Testis (tissue), 3 donors: Measurements from ENCODE around the gene SF3B4. TPM values are rescaled to one million over a fixed set of nuclear protein-coding genes. Genes with fewer than 3 reads are reported as not detected.

Experiments used
- DNase-seq: peaks from one replicate; pipeline ENCODE4 v3.0.0-alpha.2; 2019
- H3K27ac ChIP-seq, 2 donors: fragments of 200-600 bp; sonication (generic); one replicate each; pipeline ENCODE4 v1.5.1; 2019
- H3K27me3 ChIP-seq: fragments of 200-600 bp; sonication (generic); one replicate; pipeline ENCODE4 v1.5.1; 2019
- H3K36me3 ChIP-seq: fragments of 200-600 bp; sonication (generic); one replicate; pipeline ENCODE4 v1.5.1; 2017; ENCODE audit warnings: low read depth; ENCODE audit errors: missing control alignments
- H3K4me1 ChIP-seq: fragments of 200-600 bp; sonication (generic); one replicate; pipeline ENCODE4 v1.5.1; 2019
- H3K4me3 ChIP-seq, 2 donors: fragments of 200-600 bp; sonication (generic); one replicate each; pipeline ENCODE4 v1.5.1; 2017 to 2019
- H3K9me3 ChIP-seq: fragments of 200-600 bp; sonication (generic); one replicate; pipeline ENCODE4 v1.5.1; 2017
- POLR2A ChIP-seq: fragments of 450-650 bp; IDR thresholded peaks from one replicate; pipeline ENCODE4 v1.6.1; 2017; ENCODE audit warnings: antibody characterized with exemption, mild to moderate bottlenecking, moderate library complexity
- WGBS, 2 donors: methylation state at CpG; one replicate each; pipeline ENCODE4 v1.1.5; 2018; 5-methylcytosine and 5-hydroxymethylcytosine counted together
- intact Hi-C: fragments of 100-400 bp; cut with DNase I; formaldehyde crosslinking; loops from one replicate; pipeline ENCODE4 v1.15.1; 2023; ENCODE audit warnings: low total_unique reads
- polyA plus RNA-seq: library from polyadenylated mRNA; stranded (reverse); fragments of 350-450 nt; fragmentation: Illumina TruSeq; extraction: RNeasy Lipid Tissue Mini Kit (QIAGEN cat#74804); gene quantifications from one replicate; pipeline ENCODE4 v1.2.3, GENCODE V29; 2014; ENCODE audit warnings: low read depth, low replicate concordance; ENCODE audit not compliant: insufficient read depth
- total RNA-seq, 2 donors: library from RNA; depleted of rRNA; stranded (reverse); fragments of >200 nt; gene quantifications; one replicate each; pipeline ENCODE4 v1.2.3, GENCODE V29; 2016
- TF ChIP-seq, protein P1 (sequence below), 3 experiments: fragments of 450-650 bp in 2 of 3; fragments of 200-600 bp in 1 of 3; sonication (generic) in 1 of 3; IDR thresholded peaks; one replicate each; pipeline ENCODE4 v1.5.1; 2016 to 2019; ENCODE audit warnings: antibody characterized with exemption in 3 of 3, mild to moderate bottlenecking in 2 of 3, moderate library complexity in 1 of 3

SF3B4 gene
- total and polyA plus RNA-seq, 3 donors from 2014 or later, result 30.2 to 121 (median 32.1) TPM

DNA sequence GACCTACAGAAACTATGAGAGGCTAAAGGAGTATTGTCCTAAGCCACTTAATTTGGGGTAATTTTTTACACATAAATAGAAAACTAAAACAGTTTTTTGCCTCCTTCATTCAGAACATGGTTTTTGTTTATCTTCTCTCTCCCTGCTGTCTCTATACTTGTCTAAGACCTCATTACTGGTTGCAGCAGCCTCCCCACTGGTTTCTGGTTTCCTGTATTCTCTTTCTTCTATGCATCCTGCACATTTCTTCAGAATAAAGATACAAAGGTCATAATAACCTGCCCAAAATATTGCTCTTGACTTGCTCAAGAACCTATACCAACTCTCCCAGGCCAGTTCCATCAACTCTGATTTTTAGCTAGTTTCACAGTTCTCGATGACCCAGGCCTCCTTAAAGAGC is 48.0 kb downstream of the SF3B4 start:
- WGBS, 2 donors, result 100% methylated on average over 1 of the region's 1 CpG
- intact Hi-C loops, result no loop called here
- no peak overlapping the region for H3K4me3 ChIP-seq

DNA sequence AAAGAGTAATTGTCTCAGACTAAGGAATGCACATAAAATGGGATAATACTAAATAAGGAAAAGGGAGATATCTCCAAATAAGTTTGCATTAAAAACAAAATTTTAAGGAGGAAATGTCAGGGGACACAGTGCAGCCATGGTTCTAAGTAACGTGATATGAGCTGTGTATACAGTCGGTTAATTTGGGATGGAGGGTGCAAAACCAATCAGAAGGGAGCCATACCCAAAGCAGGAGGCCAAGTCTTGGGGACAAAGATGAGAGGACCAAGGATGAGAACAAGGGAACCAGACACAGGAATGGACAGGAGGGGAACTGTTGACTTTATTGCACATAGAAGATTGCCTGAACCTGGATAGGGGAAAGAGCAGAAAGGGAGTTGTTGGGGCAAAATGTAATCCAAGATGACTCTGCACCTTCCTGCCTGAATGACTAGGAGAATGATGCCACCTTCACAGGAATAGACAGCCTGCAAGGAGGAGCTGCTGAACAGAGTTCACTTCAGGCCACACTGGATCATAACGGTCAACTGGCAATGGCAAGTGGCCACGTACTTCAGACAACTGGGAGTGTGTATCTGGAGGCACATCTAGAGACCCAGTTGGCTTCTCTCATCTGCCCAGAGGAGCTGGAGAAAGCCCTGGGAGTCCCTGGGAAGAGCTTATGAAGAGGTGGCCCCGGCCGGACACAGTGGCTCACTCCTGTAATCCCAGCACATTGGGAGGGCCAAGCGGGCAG is 50.2 kb downstream of the SF3B4 start:
- H3K4me1 ChIP-seq, result no peaks in the 10 kb centered on the region
- no peak overlapping the region for H3K27ac ChIP-seq
- H3K4me3 ChIP-seq, result no peak overlapping the region
- H3K36me3 ChIP-seq, result no peaks in the 10 kb centered on the region
- H3K27me3 ChIP-seq, result no peaks in the 10 kb centered on the region
- intact Hi-C loops, result no loop called here
- no peak for DNase-seq
- no peaks in the 10 kb centered on the region for H3K9me3 ChIP-seq
- 89 to 91% methylated on average over 7 of the region's 7 CpGs for WGBS, 2 donors
- TF ChIP-seq POLR2A, result no peak

More for the DNA sequence above, 48.0 kb downstream of the SF3B4 start:
- no peaks in the 10 kb centered on the region for H3K27me3 ChIP-seq
- peaks cover 1% of the 10 kb centered on the region for H3K4me1 ChIP-seq
- no peak for DNase-seq
- H3K36me3 ChIP-seq, result no peaks in the 10 kb centered on the region
- no peaks in the 10 kb centered on the region for H3K9me3 ChIP-seq
- no peak overlapping the region for H3K27ac ChIP-seq
- TF ChIP-seq, protein P1, sequence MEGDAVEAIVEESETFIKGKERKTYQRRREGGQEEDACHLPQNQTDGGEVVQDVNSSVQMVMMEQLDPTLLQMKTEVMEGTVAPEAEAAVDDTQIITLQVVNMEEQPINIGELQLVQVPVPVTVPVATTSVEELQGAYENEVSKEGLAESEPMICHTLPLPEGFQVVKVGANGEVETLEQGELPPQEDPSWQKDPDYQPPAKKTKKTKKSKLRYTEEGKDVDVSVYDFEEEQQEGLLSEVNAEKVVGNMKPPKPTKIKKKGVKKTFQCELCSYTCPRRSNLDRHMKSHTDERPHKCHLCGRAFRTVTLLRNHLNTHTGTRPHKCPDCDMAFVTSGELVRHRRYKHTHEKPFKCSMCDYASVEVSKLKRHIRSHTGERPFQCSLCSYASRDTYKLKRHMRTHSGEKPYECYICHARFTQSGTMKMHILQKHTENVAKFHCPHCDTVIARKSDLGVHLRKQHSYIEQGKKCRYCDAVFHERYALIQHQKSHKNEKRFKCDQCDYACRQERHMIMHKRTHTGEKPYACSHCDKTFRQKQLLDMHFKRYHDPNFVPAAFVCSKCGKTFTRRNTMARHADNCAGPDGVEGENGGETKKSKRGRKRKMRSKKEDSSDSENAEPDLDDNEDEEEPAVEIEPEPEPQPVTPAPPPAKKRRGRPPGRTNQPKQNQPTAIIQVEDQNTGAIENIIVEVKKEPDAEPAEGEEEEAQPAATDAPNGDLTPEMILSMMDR (IDR thresholded peaks at IDR 0.05), result no peak
- no peak for TF ChIP-seq POLR2A

Other genes with a start within 250 kb of the SF3B4 start
- 1 to 10 TPM; 5.6 to 8.7 TPM for gene FCGR1A, start 145.1 kb downstream of the SF3B4 start, total RNA-seq
- gene FCGR1A, start 145.1 kb downstream of the SF3B4 start, polyA plus RNA-seq, result 8.7 TPM
- 10 to 100 TPM; 30.6 to 33.5 TPM for gene BOLA1, start 28.2 kb downstream of the SF3B4 start, total RNA-seq
- gene BOLA1, start 28.2 kb downstream of the SF3B4 start, polyA plus RNA-seq, result 16.7 TPM
- gene SV2A, start 10.0 kb downstream of the SF3B4 start, total RNA-seq, result 1 to 10 TPM; 1.4 to 1.7 TPM
- 2.3 TPM for gene SV2A, start 10.0 kb downstream of the SF3B4 start, polyA plus RNA-seq
- gene MTMR11, start 9.1 kb upstream of the SF3B4 start, total RNA-seq, result 10 to 100 TPM; 39.8 to 50.4 TPM
- 20.5 TPM for gene MTMR11, start 9.1 kb upstream of the SF3B4 start, polyA plus RNA-seq
- gene OTUD7B, start 82.9 kb upstream of the SF3B4 start, total RNA-seq, result 10 to 100 TPM; 23.1 to 31.5 TPM
- 30.3 TPM for gene OTUD7B, start 82.9 kb upstream of the SF3B4 start, polyA plus RNA-seq
- gene VPS45, start 140.0 kb upstream of the SF3B4 start, total RNA-seq, result 10 to 100 TPM; 50.3 to 50.7 TPM
- gene VPS45, start 140.0 kb upstream of the SF3B4 start, polyA plus RNA-seq, result 28.4 TPM
- gene PLEKHO1, start 222.1 kb upstream of the SF3B4 start, total RNA-seq, result 100 to 1,000 TPM in 1 of 2 donors, 10 to 100 TPM in 1; 83.5 to 175 TPM
- gene PLEKHO1, start 222.1 kb upstream of the SF3B4 start, polyA plus RNA-seq, result 283 TPM